ENCODE measurements around the gene USP38. TPM values are rescaled to one million over a fixed set of nuclear protein-coding genes. Genes with fewer than 3 reads are reported as not detected.
"Not testable (repeated sequence)": the region's sequence is repeated elsewhere in the genome, so short reads cannot be mapped to it uniquely, and the experiment has no call there.

USP38 gene
- total and polyA plus RNA-seq, 2 donors: 11.0 to 18.4 TPM

- Histone ChIP-seq H3K36me3 (ENCODE audit: control insufficient read depth in 2 of 2, insufficient read depth in 2 of 2, low read length in 1 of 2) (no peaks in the 10 kb centered on the region), H3K9me3 (ENCODE audit: control insufficient read depth in 2 of 2, insufficient read depth in 1 of 2, low read length in 1 of 2) (peaks cover 0 to 10% of the 10 kb centered on the region in 2 donors), H3K27ac (ENCODE audit: low read depth in 1 of 2, low read length in 1 of 2) (no peak overlapping the region), H3K4me1 (ENCODE audit: control insufficient read depth in 2 of 2, insufficient read depth in 2 of 2, low read length in 2 of 2) (no peaks in the 10 kb centered on the region), H3K27me3 (ENCODE audit: control insufficient read depth in 2 of 2, insufficient read depth in 1 of 2, low read length in 1 of 2) (no peaks in the 10 kb centered on the region), H3K4me3 (ENCODE audit: low read length in 2 of 2) (no peak overlapping the region)
- DNase-seq (ENCODE audit: low read depth in 6 of 9, low spot score in 9 of 9): no peak
- 0% methylated on average over 1 of the region's 1 CpG for WGBS
These were observed 78.1 kb downstream of the USP38 start for GRCh38 chr4:143262838-143263237.

GRCh38 chr4:143267690-143268089, 83.0 kb downstream of the USP38 start:
- not testable (repeated sequence) for DNase-seq (ENCODE audit: low read depth in 6 of 9, low spot score in 9 of 9); H3K27me3 ChIP-seq (ENCODE audit: control insufficient read depth in 2 of 2, insufficient read depth in 1 of 2, low read length in 1 of 2); H3K36me3 ChIP-seq (ENCODE audit: control insufficient read depth in 2 of 2, insufficient read depth in 2 of 2, low read length in 1 of 2); H3K27ac ChIP-seq (ENCODE audit: low read depth in 1 of 2, low read length in 1 of 2); H3K4me3 ChIP-seq (ENCODE audit: low read length in 2 of 2); H3K4me1 ChIP-seq (ENCODE audit: control insufficient read depth in 2 of 2, insufficient read depth in 2 of 2, low read length in 2 of 2)
- 94% methylated on average over 2 of the region's 2 CpGs for WGBS
- H3K9me3 ChIP-seq (ENCODE audit: control insufficient read depth in 2 of 2, insufficient read depth in 1 of 2, low read length in 1 of 2): peaks cover 0 to 15% of the 10 kb centered on the region in 2 donors

GRCh38 chr4:143270256-143270838, 85.6 kb downstream of the USP38 start:
- 96% methylated on average over 2 of the region's 2 CpGs for WGBS
- Histone ChIP-seq H3K9me3 (ENCODE audit: control insufficient read depth in 2 of 2, insufficient read depth in 1 of 2, low read length in 1 of 2) (peaks cover 0 to 11% of the 10 kb centered on the region in 2 donors), H3K4me1 (ENCODE audit: control insufficient read depth in 2 of 2, insufficient read depth in 2 of 2, low read length in 2 of 2) (no peaks in the 10 kb centered on the region), H3K4me3 (ENCODE audit: low read length in 2 of 2) (no peak overlapping the region), H3K27ac (ENCODE audit: low read depth in 1 of 2, low read length in 1 of 2) (no peak overlapping the region), H3K36me3 (ENCODE audit: control insufficient read depth in 2 of 2, insufficient read depth in 2 of 2, low read length in 1 of 2) (no peaks in the 10 kb centered on the region), H3K27me3 (ENCODE audit: control insufficient read depth in 2 of 2, insufficient read depth in 1 of 2, low read length in 1 of 2) (no peaks in the 10 kb centered on the region)
- DNase-seq (ENCODE audit: low read depth in 6 of 9, low spot score in 9 of 9): no peak

Other genes starting within 250 kb of the USP38 start
- 6.9 TPM for gene GAB1, start 152.0 kb downstream of the USP38 start, total RNA-seq
- 3.9 TPM for gene GAB1, start 152.0 kb downstream of the USP38 start, polyA plus RNA-seq